Neural cell (in vitro differentiated cells): ENCODE measurements around the gene ASF1B.

Experiments used
- CTCF ChIP-seq: fragments of 450-650 bp; IDR thresholded peaks from 2 replicates; pipeline ENCODE4 v1.5.1; 2014; ENCODE audit warnings: antibody characterized with exemption, mild to moderate bottlenecking, moderate library complexity; ENCODE audit not compliant: poor library complexity, severe bottlenecking
- EZH2 ChIP-seq: fragments of 200-600, 300-800 bp; shearing (Covaris generic), sonication (generic); IDR thresholded peaks from 2 replicates; pipeline ENCODE4 v1.6.1; 2014; ENCODE audit warnings: antibody characterized with exemption, low read length, borderline replicate concordance, mild to moderate bottlenecking; ENCODE audit not compliant: insufficient read depth, poor library complexity, severe bottlenecking
- POLR2AphosphoS5 ChIP-seq: IDR thresholded peaks from 2 replicates; pipeline ENCODE4 v1.6.1; 2012

GRCh38 chr19:14145381-14145780, 9.0 kb upstream of the ASF1B start:
- no peak for TF ChIP-seq CTCF
- TF ChIP-seq EZH2: no peak
- no peak for TF ChIP-seq POLR2AphosphoS5
